VCaP (cell line): ENCODE results near the gene KCNC3.

Source experiments
- H3K27ac ChIP-seq: fragments of 450-650 bp; 2 replicates; pipeline ENCODE4 v1.5.1; 2017
- TF ChIP-seq, protein P1 (sequence below): fragments of 450-650 bp; conservative IDR thresholded peaks from 2 replicates; pipeline ENCODE4 v1.5.1; 2017; ENCODE audit warnings: mild to moderate bottlenecking, moderate library complexity

Gene KCNC3

DNA sequence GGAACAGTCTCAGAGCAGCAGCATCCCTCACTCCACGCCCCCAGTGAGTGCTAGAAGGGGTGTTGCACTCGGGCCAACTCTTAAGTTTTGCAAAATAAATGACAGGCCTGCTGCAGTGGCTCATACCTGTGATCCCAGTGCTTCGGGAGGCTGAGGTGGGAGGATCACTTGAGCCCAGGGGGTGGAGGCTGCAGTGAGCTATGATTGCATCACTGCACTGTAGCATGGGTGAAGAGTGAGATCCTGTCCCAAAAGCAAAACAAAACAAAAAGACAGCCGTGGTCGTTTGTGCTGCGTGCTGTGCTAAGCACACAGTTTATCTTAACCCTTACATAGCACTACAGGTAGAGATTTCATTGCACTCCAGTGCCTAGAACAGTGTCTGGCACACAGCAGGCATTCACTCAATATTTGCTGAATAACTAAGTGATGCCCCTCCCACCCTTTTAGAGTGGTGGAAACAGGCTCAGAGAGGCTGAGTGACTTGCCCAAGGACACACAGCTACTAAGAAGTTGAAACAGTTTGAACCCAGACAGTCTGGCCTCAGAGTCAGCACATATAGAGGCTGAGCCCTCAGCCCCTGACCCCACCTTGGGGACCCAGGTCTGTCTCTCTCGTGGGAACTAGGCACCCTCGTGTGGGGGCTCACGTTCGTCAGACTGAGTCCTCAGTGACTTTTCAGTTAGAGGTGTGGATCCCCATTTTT lies 18.3 kb downstream of the KCNC3 start:
- H3K27ac ChIP-seq: no peak overlapping the region
- TF ChIP-seq, protein P1, sequence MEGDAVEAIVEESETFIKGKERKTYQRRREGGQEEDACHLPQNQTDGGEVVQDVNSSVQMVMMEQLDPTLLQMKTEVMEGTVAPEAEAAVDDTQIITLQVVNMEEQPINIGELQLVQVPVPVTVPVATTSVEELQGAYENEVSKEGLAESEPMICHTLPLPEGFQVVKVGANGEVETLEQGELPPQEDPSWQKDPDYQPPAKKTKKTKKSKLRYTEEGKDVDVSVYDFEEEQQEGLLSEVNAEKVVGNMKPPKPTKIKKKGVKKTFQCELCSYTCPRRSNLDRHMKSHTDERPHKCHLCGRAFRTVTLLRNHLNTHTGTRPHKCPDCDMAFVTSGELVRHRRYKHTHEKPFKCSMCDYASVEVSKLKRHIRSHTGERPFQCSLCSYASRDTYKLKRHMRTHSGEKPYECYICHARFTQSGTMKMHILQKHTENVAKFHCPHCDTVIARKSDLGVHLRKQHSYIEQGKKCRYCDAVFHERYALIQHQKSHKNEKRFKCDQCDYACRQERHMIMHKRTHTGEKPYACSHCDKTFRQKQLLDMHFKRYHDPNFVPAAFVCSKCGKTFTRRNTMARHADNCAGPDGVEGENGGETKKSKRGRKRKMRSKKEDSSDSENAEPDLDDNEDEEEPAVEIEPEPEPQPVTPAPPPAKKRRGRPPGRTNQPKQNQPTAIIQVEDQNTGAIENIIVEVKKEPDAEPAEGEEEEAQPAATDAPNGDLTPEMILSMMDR: no peak

DNA sequence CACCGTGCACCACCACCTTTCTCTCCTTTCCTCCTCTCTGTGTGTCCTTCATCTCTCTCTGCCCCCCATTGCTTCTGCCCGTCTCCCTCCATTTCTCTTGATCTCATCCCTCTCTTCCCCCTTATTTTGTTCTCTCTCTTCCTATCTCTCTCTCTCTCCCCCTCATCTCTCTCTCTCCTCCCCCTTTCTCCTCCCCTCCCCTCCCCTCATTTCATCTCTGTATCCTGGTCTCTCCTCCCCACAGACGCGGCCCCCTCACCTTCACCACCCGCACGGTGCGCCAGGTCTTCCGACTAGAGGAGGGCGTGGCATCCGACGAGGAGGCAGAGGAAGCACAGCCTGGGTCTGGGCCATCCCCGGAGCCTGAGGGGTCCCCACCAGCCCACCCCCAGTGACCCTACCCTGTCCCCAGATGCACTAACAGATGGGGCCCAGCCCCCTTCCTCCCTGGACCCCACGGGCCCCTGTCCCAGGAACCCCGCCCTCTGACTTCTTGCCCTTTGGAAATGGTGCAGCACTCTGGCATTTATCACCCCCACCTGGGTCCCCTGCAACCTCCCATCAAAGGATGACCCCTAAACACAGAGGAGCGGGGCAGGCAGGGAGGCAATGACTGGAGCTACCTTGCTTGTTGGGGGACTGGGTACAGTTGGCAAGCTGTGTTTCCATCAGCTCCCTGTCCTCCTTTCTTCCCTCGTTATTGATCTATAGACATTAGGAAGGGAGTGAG lies 19.6 kb downstream of the KCNC3 start:
- H3K27ac ChIP-seq: no peak overlapping the region
- TF ChIP-seq, protein P1: no peak

DNA sequence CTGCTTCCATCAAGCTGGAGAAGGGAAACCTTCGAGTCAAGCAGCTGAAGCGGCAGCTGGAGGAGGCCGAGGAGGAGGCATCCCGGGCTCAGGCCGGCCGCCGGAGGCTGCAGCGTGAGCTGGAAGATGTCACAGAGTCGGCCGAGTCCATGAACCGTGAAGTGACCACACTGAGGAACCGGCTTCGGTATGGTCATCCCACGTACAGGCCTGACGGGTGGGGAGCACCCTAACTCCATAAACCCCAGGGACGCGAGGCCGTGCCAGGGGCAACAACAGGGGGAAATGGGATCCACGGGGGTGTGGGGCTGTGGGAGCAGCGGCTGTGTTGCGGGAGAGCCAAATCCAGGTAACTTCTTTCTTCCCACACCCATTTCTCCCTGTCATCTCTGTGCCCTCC lies 20.2 kb downstream of the KCNC3 start:
- no peak overlapping the region for H3K27ac ChIP-seq
- TF ChIP-seq, protein P1: no peak

DNA sequence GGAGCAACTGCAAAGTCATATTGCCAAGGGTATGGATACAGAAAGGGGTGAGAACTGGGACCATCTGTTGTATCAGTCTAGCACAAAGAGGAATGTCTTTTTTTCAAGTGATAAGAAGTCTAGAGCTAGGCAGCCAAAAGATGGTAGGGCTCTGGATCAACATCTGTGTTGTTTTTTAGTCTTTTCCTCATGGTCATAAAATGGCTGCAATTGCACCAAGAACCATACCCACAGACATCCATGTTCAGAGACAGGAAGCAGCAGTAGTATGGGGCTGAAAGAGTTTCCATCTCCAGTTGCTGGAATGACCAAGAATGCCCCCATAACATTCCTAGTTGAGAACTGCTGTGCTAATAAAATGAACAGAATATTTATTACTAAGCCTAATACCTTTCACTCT lies 25.6 kb downstream of the KCNC3 start:
- H3K27ac ChIP-seq: no peak overlapping the region
- TF ChIP-seq, protein P1: no peak

DNA sequence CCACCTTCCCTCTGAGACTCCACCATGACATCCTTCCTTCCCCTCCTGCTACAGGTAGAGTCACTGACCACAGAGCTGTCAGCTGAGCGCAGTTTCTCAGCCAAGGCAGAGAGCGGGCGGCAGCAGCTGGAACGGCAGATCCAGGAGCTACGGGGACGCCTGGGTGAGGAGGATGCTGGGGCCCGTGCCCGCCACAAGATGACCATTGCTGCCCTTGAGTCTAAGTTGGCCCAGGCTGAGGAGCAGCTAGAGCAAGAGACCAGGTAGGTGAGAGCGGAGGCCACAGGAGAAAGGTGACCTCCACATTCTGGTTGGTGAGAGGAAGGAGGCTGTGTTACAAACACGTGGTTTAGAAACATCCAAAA lies 27.6 kb downstream of the KCNC3 start:
- no peak overlapping the region for H3K27ac ChIP-seq

DNA sequence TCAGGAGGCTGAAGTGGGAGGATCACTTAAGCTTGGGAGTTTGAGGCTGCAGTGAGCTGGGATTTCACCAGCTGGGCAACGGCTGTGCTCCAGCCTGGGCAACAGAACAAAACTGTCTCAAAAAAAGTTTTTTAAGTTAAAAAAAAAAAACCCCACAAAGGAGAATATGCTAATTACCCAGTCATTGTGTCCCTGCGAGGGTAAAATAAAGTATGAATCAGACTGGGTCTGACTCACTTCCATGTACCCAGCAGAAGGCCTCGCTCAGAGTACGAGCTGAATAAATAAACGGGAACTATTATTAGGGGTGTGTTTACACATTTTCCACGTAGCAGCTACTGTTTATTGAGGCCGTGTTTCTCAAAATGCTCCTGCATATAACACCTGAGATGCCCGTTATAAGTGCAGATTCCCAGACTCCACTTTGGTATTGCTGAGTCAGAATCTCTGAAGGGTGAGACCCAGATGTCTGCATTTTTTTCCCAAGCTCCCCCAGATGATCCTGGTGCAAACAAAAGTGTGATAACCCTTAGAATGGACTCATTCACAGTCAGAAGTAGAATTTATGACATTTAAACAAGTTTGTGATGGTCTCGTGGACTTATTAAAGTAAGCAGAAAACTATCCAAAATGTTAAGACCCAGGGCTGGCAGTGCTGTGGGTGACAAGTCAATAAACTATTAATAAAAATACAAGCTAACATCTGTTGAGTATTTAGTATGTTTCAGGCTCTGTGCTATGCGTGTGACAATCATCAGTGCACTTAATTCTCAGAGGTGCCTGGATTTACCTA lies 28.2 kb downstream of the KCNC3 start:
- H3K27ac ChIP-seq: no peak overlapping the region
- TF ChIP-seq, protein P1: no peak

More for the DNA sequence above, 27.6 kb downstream of the KCNC3 start:
- TF ChIP-seq, protein P1: no peak

DNA sequence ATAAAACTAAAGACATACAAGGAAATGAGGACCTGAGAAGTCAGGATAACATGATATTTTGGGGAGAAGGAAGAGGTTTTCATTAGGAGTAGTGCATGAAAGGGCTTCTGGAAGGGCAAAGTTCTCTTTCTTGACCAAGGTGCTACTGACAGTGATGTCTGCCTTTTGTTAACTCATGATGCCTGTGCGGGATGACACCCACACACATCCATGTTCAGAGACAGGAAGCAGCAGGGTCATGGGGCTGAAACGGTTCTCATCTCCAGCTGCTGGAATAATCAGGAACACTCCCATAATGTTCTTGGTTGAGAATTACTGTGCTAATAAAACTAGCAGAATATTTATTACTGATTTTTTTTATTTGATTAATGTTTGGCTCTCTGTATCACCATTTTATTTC lies 29.1 kb downstream of the KCNC3 start:
- no peak overlapping the region for H3K27ac ChIP-seq
- TF ChIP-seq, protein P1: no peak
